ENCODE results near the gene EBPL. TPM values are rescaled to one million over a fixed set of nuclear protein-coding genes. Genes with fewer than 3 reads are reported as not detected.
"Not testable (repeated sequence)": the region's sequence is repeated elsewhere in the genome, so short reads cannot be mapped to it uniquely, and the experiment has no call there.

The EBPL gene
- total RNA-seq, 4 donors from 2014 or later, result 76.4 to 125 (median 99.4) TPM

- no peak for TF ChIP-seq CTCF (IDR thresholded peaks at IDR 0.05)
- TF ChIP-seq POLR2A (IDR thresholded peaks at IDR 0.05), result no peak
- no peak overlapping the region for H3K4me3 ChIP-seq (ENCODE audit: low read depth, poor library complexity, severe bottlenecking)
- no peak for DNase-seq (ENCODE audit: low spot score in 2 of 2)
- intact Hi-C loops (cut with DNase I; ENCODE audit: low total_unique reads), result no loop called here
- 95 to 99% methylated on average over 6 of the region's 6 CpGs for WGBS, 2 donors
Observed at GRCh38 chr13:49716615-49717014, 25.3 kb upstream of the EBPL start.

DNA sequence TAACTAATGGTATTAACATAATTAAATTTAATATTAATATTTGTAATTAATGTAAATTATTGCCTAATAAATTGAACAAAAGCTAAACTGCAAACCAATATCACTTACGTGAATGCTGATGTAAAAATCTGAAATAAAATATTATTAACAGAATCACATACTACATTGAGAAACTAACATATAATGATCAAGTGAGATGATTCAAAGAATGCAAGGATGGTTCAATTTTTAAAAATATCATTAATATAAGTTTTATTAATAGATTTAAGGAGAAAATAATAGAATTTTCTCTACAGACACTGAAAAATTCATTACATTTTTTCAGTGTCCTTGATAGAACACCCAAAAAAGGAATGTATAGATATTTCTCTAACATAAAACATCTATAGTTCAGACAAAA is 23.5 kb upstream of the EBPL start:
- intact Hi-C loops (cut with DNase I; ENCODE audit: low total_unique reads), result no loop called here

DNA sequence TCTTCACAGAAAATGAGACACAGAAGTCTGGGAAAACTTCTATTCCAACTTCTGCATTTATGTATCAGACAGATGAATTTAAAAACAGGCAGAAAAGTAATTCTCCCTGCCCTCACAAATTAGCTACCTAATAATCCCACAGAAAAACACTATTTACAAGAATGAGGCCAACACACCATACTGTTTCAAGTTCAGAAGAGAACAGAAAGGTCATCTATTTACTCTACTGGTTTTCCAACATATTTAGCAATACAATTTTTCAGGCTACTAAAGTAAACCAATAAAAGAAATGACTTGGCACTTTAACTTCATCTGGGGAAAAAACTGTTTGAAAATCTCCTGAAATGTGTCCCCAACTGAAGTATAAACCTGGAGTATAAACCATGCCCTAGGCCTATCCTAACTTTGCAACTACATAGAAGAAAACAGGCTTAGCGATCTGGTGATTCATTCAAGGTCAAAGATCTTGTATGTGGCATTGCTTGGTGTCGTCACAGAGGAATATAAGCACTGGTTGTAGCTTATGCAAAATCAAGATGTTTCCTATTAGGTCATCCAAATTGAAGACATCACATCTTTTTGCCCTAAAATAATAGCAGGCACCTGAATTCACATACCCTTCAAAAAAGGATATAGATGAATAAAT is 20.1 kb upstream of the EBPL start:
- no peak for TF ChIP-seq CTCF (IDR thresholded peaks at IDR 0.05)
- TF ChIP-seq POLR2A (IDR thresholded peaks at IDR 0.05), result no peak
- WGBS, 2 donors, result 78 to 86% methylated on average over 2 of the region's 2 CpGs
- intact Hi-C loops (cut with DNase I; ENCODE audit: low total_unique reads), result no loop called here

More for the DNA sequence above, 23.5 kb upstream of the EBPL start:
- TF ChIP-seq POLR2A (IDR thresholded peaks at IDR 0.05) (no peak), CTCF (IDR thresholded peaks at IDR 0.05) (no peak)
- no peak for DNase-seq (ENCODE audit: low spot score in 2 of 2)
- no peak overlapping the region for H3K4me3 ChIP-seq (ENCODE audit: low read depth, poor library complexity, severe bottlenecking)
- 95 to 98% methylated on average over 1 of the region's 1 CpG for WGBS, 2 donors

DNA sequence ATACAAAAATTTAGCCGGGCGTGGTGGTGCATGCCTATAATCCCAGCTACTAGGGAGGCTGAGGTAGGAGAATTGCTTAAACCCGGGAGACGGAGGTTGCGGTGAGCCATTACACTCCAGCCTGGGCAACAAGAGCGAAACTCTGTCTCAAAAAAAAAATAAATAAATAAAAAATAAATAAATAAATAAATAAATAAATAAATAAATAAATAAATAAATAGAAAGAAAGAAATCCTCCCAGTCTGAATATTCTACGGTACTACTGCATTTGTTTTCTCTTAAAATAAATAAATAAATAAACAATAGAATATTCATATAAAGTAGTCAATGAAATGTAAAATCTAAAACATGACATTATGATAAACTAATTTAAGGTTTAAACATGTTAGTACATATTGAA is 13.0 kb upstream of the EBPL start:
- intact Hi-C loops (cut with DNase I; ENCODE audit: low total_unique reads); DNase-seq (ENCODE audit: low spot score in 2 of 2); H3K4me3 ChIP-seq (ENCODE audit: low read depth, poor library complexity, severe bottlenecking): not testable (repeated sequence)
- 98% methylated on average over 7 of the region's 7 CpGs for WGBS, 2 donors

More for the DNA sequence above, 20.1 kb upstream of the EBPL start:
- no peak for DNase-seq (ENCODE audit: low spot score in 2 of 2)
- H3K4me3 ChIP-seq (ENCODE audit: low read depth, poor library complexity, severe bottlenecking), result no peak overlapping the region

- H3K4me3 ChIP-seq (ENCODE audit: low read depth, poor library complexity, severe bottlenecking), result no peak overlapping the region
- intact Hi-C loops (cut with DNase I; ENCODE audit: low total_unique reads), result no loop called here
- TF ChIP-seq CTCF (IDR thresholded peaks at IDR 0.05) (no peak), POLR2A (IDR thresholded peaks at IDR 0.05) (no peak)
Observed at GRCh38 chr13:49701491-49701890, 10.2 kb upstream of the EBPL start.

GRCh38 chr13:49697468-49697867 is 6.2 kb upstream of the EBPL start:
- intact Hi-C loops (cut with DNase I; ENCODE audit: low total_unique reads), result no loop called here
- H3K4me3 ChIP-seq (ENCODE audit: low read depth, poor library complexity, severe bottlenecking), result no peak overlapping the region
- no peak for DNase-seq (ENCODE audit: low spot score in 2 of 2)
- TF ChIP-seq CTCF (IDR thresholded peaks at IDR 0.05) (no peak), POLR2A (IDR thresholded peaks at IDR 0.05) (no peak)
- WGBS, 2 donors, result 97% methylated on average over 3 of the region's 3 CpGs

More at GRCh38 chr13:49701491-49701890, 10.2 kb upstream of the EBPL start:
- DNase-seq (ENCODE audit: low spot score in 2 of 2), result no peak

Data from lower leg skin (tissue), 4 donors.